ENCODE measurements around the gene SLC6A19.

Gene SLC6A19

GRCh38 chr5:1211701-1212100, 10.3 kb downstream of the SLC6A19 start:
- no peak for DNase-seq

GRCh38 chr5:1212271-1212670, 10.9 kb downstream of the SLC6A19 start:
- no peak for DNase-seq

DNA sequence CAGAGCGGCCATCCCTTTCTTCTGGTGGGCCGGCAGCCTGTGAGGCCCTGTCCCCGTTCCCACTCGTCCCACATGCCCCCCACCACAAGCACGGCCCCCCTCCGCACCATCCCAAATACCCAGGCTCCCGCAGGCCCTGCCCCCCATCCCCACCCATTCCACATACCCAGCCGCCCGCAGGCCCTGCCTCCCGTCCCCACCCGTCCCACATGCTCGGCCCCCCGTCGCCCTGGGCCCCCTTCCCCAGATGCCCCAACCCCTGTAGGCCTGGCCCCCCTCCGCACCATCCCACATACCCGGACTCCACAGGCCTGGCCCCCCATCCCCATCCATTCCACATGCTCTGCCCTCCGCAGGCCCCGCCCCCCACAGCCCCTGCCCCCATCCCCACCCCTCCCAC, 11.5 kb downstream of the SLC6A19 start:
- DNase-seq: no peak

DNA sequence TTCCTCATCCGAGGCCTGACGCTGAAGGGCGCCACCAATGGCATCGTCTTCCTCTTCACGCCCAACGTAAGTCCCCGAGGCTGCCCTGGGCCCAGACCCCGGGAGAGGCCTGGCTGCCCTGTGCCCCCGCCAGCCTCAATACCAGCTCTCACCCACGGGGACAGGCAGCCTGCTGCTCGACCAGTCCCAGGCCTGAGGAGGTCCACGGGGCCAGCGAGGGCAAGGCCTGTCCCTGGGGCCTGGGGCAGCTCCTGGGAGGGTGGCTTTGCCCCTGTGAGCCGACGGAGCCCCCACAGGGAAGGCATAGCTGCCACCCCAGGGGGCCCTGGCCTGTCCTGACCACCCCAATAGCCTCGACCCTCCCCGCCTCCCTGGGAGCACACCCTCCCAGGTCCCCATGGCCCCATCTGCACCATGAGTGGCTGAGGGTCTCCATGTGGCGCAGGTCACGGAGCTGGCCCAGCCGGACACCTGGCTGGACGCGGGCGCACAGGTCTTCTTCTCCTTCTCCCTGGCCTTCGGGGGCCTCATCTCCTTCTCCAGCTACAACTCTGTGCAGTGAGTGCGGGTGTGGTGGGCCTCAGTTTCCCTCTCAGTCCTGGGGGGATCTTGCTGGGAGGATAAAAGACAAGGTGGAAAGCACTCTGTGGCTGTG, 12.2 kb downstream of the SLC6A19 start:
- no peak for DNase-seq

DNA sequence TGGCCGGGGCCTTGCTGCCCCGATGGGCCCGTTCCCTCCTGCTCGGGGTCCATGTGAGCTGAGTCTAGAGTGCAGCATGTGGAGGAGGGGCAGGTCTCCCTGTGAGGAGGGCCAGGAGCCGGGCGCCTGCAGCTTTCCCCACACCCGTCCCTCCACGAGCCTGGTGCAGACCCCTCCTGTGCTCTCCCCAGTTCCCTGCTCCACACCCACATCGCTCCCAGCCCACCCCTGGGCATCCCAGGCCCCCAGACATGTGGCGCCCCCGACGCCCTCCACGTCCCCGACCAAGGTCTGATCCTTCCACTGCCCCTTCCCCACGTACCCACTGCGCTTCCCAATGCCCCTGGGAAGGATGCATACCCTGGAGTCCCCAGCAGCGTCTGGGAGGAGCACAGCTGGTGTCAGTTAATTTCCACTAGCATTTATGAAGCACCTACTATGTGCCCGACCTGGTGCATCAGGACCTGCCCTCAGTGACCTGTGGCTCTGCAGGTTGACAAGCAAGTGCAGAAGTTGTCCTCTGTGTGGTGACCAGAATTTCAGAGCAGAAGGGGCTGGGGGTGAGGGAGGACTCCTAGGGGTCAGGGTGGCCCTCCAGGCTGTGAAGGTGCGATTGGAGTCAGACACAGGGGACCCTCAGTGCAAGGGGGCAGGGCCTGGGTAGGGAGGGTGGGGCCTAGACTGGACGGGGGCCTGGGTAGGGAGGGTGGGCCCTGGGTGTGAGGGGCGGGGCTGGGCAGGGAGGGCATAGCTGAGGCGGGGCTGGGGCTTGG, 13.0 kb downstream of the SLC6A19 start:
- DNase-seq: no peak

DNA sequence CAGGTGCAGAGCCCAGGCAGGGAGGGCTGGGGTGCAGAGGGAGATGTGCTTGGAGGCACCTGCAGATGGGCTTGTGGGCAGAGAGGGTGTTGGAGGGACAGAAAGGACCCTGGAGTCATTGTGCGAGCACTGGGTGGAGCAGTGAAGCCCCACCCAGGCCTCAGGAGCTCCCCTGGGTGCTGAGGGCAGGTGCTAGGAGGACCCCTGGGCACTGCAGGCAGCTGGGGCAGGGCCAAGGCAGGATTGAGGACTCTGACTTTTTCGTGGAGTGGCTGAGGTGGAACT, 13.5 kb downstream of the SLC6A19 start:
- no peak for DNase-seq

DNA sequence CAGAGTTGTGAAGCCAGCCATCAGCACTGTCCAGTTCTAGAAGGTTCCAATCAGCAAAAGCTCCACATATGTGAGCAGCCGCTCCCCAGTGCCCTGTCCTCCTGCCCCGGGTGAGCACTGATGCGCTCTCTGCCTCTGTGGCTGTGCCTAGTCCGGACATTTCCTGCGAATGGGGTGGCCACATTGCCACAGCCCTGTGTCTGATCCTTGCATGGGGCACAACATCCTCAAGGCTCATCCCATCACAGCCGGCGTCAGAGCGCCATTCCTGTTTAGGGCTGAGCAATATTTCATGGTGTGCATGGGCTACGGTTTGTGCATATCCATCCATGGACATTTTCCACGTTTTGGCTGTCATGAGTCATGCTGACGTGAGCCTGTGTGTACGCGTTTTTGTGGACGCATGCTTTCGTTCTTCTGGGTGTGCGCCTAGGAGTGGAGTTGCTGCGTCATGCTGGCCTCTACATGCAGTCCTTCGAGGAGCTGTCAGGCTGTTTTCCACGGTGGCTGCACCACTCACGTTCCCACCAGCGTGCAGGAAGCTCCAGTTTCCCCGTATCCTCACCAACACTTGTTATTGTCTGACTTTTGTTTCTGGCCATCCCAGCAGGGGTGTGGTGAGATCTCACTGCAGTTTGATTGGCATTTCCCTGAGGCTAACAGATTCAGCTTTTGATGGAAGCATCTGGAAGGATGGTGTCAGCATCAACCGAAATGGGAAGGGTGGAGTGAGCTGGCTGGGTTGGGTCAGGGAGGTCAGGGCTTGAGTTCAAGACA, 14.1 kb downstream of the SLC6A19 start:
- no peak for DNase-seq

DNA sequence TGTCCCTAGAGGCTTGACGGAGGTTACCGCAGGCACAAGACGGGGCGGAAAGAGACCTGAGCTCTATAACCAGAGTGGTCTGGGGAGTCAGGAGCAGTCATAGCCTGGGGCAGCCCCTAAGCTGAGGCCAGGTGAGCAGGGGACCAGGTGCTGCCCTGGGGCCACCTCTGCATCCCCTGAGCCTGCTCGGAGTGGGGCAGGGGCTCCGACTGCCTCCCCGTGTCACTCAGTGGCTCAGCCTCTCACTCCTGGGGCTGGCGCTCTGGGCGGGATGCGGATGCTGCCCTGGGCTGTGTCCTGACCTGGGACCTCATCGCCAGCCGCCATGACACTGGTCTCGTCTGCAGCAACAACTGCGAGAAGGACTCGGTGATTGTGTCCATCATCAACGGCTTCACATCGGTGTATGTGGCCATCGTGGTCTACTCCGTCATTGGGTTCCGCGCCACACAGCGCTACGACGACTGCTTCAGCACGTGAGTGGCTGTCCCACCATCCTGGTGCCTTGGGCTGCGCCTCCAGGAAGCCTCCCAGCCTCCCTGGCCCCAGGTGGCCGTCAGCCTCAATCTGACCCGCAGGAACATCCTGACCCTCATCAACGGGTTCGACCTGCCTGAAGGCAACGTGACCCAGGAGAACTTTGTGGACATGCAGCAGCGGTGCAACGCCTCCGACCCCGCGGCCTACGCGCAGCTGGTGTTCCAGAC, 15.0 kb downstream of the SLC6A19 start:
- no peak for DNase-seq

DNA sequence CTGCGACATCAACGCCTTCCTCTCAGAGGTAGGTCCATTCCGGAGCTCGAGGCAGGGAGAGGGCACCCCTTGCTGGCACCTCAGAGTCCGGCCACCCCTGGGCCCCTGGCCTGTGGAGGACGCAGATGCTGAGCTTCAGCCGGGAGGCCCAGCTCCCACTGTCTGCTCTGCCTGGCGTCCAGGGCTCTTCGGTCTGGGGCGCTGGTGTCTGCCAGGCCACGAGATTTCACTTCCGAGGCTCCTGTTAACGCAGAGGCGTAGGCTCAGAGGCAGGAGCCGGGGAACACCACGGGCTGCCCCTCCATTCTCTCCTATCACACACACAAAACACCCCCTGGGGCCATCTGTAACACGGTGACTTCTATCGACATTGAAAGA, 15.5 kb downstream of the SLC6A19 start:
- DNase-seq: no peak

- DNase-seq: no peak
Measured at GRCh38 chr5:1217596-1218206, 16.3 kb downstream of the SLC6A19 start.

- no peak for DNase-seq
Measured at GRCh38 chr5:1218351-1219080, 17.1 kb downstream of the SLC6A19 start.

DNA sequence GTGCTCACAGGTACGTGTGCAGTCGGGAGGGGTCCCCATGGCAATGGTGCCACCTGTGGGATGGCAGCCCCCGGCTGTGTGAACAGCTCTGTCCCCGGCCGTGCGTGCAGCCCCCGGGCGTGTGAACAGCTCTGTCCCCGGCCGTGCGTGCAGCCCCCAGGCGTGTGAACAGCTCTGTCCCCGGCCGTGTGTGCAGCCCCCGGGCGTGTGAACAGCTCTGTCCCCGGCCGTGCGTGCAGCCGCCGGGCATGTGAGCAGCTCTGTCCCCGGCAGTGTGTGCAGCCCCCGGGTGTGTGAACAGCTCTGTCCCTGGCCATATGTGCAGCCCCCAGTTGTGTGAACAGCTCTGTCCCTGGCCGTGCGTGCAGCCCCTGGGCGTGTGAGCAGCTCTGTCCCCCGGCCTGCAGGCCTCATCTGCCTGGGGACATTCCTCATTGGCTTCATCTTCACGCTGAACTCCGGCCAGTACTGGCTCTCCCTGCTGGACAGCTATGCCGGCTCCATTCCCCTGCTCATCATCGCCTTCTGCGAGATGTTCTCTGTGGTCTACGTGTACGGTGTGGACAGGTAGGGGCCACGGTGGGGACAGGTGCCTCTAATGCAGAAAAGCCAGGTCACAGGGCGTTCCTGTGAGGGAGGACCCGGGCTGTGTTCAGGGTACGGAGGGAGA, 17.8 kb downstream of the SLC6A19 start:
- no peak for DNase-seq

DNA sequence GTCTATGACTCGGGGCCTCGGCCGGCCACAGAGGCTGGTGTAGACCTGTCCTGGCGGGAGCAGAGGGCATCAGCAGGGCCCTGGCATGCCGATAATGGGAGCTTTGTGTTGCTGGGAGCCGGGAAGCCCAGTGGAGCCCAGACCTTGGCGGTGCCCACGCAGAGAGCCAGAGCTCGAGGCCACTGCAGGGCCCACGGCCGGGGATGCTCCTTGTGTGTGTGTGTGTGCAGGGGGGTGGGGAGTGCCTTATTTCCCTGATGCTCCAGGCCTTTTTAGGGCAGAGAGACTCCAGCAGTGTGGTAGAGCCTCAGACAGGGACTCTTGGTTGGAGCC, 18.3 kb downstream of the SLC6A19 start:
- no peak for DNase-seq

DNA sequence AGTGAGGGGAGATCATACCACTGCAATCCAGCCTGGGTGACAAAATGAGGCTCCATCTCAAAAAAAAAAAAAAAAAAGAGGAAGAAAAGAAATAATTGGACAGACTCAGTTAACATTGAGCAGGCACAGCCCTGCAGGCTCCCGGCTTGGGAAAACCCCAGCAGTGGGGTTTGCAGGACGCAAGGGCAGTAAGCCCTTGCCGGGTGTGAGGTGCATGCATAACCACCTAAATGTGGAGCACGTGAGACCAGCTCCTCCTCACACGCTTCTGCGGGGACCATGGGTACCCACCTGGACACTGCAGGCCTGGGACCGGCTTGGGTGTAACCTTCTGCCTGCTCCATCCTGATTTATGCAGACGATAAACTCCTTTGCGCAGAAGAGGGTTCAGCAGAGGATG, 19.0 kb downstream of the SLC6A19 start:
- DNase-seq: no peak

DNA sequence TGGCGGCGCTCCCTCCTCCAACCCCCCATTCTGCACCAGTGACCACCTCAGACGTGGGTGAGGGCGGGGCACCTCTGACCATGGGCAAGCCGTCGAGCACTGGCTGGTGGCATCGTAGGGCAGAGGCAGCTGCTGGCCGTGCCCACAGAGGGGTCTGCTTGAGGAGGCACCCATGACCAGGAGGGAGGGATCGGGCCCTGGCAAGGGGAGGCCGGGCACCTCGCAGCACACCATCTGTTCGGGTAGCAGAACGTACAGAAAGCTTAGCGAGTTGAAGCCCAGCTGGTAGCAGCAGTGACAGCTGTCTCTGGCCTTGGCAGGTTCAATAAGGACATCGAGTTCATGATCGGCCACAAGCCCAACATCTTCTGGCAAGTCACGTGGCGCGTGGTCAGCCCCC, 19.4 kb downstream of the SLC6A19 start:
- DNase-seq: no peak

DNA sequence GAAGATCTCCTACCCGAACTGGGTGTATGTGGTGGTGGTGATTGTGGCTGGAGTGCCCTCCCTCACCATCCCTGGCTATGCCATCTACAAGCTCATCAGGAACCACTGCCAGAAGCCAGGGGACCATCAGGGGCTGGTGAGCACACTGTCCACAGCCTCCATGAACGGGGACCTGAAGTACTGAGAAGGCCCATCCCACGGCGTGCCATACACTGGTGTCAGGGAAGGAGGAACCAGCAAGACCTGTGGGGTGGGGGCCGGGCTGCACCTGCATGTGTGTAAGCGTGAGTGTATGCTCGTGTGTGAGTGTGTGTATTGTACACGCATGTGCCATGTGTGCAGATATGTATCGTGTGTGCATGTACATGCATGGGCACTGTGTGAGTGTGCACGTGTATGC, 20.3 kb downstream of the SLC6A19 start:
- no peak for DNase-seq

GRCh38 chr5:1222147-1222546, 20.8 kb downstream of the SLC6A19 start:
- no peak for DNase-seq

GRCh38 chr5:1222621-1223277, 21.4 kb downstream of the SLC6A19 start:
- DNase-seq: no peak

DNA sequence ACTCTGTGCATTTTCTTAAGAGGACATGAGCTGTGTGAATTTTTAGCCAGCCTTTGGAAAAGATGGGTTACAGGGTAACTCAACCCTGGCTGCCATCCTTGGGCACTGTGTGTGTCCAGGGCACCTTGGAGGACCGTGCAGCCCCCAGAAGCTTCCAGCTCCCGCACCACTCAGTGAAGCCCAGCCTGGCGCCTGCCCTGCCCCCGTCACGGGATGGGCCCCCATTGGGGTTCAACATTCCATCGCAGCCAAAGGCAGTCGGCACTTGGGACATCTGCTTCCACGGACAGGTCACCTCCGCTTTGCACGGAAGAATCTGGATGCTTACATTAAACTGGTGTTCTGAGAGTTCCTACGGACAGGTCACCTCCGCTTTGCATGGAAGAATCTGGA, 21.9 kb downstream of the SLC6A19 start:
- DNase-seq: no peak

GRCh38 chr5:1224631-1225030, 23.2 kb downstream of the SLC6A19 start:
- no peak for DNase-seq

DNA sequence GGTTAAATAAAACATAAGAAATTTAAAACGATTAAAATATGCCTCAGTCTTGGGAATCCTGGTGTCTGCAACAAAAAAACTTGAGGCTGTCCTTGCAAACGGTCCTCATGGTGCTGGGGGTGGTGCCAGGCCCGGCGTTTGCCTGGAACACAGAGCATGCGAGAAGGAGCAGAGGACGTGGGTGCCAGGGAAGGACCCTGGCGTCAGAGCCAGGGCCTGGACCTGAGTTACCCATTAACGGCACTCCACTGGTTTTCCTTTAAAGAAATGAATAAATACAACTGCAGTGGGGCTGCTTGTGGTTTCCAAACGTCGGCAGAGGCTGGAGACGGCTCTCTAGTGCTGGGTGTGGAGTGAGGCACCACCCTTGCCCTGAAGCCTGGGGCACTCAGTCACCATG, 23.7 kb downstream of the SLC6A19 start, which contains the start of gene SLC6A18:
Gene SLC6A18, plus strand, starts transcription at position 301 of the 400 bp plus-strand sequence. Its CDS starts 97 bp downstream, at position 398.
- no peak for DNase-seq

Data from 8988T (cell line).